Uterus (tissue), 2 donors: ENCODE data around the gene ZRANB3.

Experiments used
- CTCF ChIP-seq, 4 experiments: fragments of 200-600 bp in 2 of 4; fragments of 450-650 bp in 2 of 4; sonication (generic) in 2 of 4; IDR thresholded peaks; one replicate each; pipeline ENCODE4 v1.5.1; 2016 to 2019; ENCODE audit warnings: antibody characterized with exemption in 4 of 4, mild to moderate bottlenecking in 2 of 4, moderate library complexity in 1 of 4
- POLR2A ChIP-seq, 2 donors: fragments of 450-650 bp; IDR thresholded peaks; one replicate each; pipeline ENCODE4 v1.6.1; 2016; ENCODE audit warnings: antibody characterized with exemption in 2 of 2, mild to moderate bottlenecking in 1 of 2, moderate library complexity in 1 of 2

GRCh38 chr2:135281379-135281778 lies 249.6 kb downstream of the ZRANB3 start:
- no peak for TF ChIP-seq CTCF (IDR thresholded peaks at IDR 0.05)
- TF ChIP-seq POLR2A (IDR thresholded peaks at IDR 0.05), result no peak
